GM21381 (cell line): ENCODE measurements around the gene TSPO.

ENCODE experiments used
- ATAC-seq: cut with Tn5 transposase; IDR thresholded peaks from one replicate; pipeline ENCODE4 v1.9.1; 2021; ENCODE audit warnings: mild to moderate bottlenecking, moderate library complexity; ENCODE audit not compliant: unreplicated experiment

Gene TSPO

GRCh38 chr22:43174941-43175531, 23.7 kb downstream of the TSPO start:
- ATAC-seq, result no peak

GRCh38 chr22:43176090-43176489, 24.7 kb downstream of the TSPO start:
- no peak for ATAC-seq

- ATAC-seq, result no peak
Measured at GRCh38 chr22:43177479-43177878, 26.1 kb downstream of the TSPO start.

- ATAC-seq, result no peak
Measured at GRCh38 chr22:43179146-43179910, 28.0 kb downstream of the TSPO start.

- no peak for ATAC-seq
Measured at GRCh38 chr22:43179911-43180195, 28.5 kb downstream of the TSPO start.

- ATAC-seq, result no peak
Measured at GRCh38 chr22:43180670-43181069, 29.3 kb downstream of the TSPO start.

GRCh38 chr22:43181321-43182076, 30.1 kb downstream of the TSPO start:
- ATAC-seq, result no peak

GRCh38 chr22:43182118-43182517, 30.8 kb downstream of the TSPO start:
- ATAC-seq, result no peak

GRCh38 chr22:43182726-43183125, 31.4 kb downstream of the TSPO start:
- no peak for ATAC-seq

- ATAC-seq, result no peak
Measured at GRCh38 chr22:43183496-43184277, 32.3 kb downstream of the TSPO start.

GRCh38 chr22:43185860-43186261, 34.5 kb downstream of the TSPO start:
- ATAC-seq, result no peak

GRCh38 chr22:43186272-43187170, 35.2 kb downstream of the TSPO start, which contains the start of gene TTLL12:
Gene TTLL12 (minus strand): TSS chr22:43187134. CDS start chr22:43187069, 65 bp downstream.
- ATAC-seq, result peak; percentile 62

GRCh38 chr22:43187171-43188099, 36.1 kb downstream of the TSPO start:
- ATAC-seq, result peak; percentile 75

GRCh38 chr22:43188829-43189545, 37.6 kb downstream of the TSPO start:
- ATAC-seq, result no peak

- ATAC-seq, result no peak
Measured at GRCh38 chr22:43191831-43192230, 40.5 kb downstream of the TSPO start.

GRCh38 chr22:43197271-43197941, 46.0 kb downstream of the TSPO start:
- no peak for ATAC-seq

- no peak for ATAC-seq
Measured at GRCh38 chr22:43198126-43198525, 46.8 kb downstream of the TSPO start.

- ATAC-seq, result no peak
Measured at GRCh38 chr22:43198936-43199335, 47.6 kb downstream of the TSPO start.
